Measurements from ENCODE around the gene HDDC2. TPM values are rescaled to one million over a fixed set of nuclear protein-coding genes. Genes with fewer than 3 reads are reported as not detected.

HDDC2 gene
- total RNA-seq, 1 experiment from 2014 or later, result 96.8 TPM

DNA sequence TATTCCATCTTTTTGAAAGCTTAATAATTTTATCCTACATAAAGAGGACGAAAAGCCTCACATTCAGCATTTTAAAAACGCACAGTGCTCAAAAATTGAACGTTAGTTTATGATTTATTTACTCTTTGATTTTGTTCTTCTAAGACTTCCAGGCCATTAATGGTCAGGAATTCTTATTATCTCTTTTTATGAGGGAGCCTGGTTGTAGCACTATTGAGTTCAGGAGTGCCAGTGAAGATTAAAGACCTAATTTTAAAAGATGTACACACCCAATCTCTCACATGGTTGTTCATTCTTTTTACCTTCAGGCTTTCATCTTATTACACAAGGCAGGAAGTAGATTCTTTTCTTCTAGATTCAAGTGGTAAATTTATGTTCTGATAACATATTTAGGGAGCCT is 68.6 kb downstream of the HDDC2 start:
- POLR2A ChIA-PET (ENCODE audit: unreplicated experiment), result no interaction called here
- no peaks in the 10 kb centered on the region for H3K27me3 ChIP-seq (ENCODE audit: low read length)
- H3K27ac ChIP-seq (ENCODE audit: low read length), result no peak overlapping the region
- no peaks in the 10 kb centered on the region for H3K4me1 ChIP-seq (ENCODE audit: insufficient read depth, low read length)
- TF ChIP-seq, protein P1, sequence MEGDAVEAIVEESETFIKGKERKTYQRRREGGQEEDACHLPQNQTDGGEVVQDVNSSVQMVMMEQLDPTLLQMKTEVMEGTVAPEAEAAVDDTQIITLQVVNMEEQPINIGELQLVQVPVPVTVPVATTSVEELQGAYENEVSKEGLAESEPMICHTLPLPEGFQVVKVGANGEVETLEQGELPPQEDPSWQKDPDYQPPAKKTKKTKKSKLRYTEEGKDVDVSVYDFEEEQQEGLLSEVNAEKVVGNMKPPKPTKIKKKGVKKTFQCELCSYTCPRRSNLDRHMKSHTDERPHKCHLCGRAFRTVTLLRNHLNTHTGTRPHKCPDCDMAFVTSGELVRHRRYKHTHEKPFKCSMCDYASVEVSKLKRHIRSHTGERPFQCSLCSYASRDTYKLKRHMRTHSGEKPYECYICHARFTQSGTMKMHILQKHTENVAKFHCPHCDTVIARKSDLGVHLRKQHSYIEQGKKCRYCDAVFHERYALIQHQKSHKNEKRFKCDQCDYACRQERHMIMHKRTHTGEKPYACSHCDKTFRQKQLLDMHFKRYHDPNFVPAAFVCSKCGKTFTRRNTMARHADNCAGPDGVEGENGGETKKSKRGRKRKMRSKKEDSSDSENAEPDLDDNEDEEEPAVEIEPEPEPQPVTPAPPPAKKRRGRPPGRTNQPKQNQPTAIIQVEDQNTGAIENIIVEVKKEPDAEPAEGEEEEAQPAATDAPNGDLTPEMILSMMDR (conservative IDR thresholded peaks at IDR 0.05; ENCODE audit: low read depth, low read length), result no peak
- no peak for TF ChIP-seq EZH2phosphoT487 (IDR thresholded peaks at IDR 0.05; ENCODE audit: borderline replicate concordance, low read length)
- no peak for TF ChIP-seq EZH2 (IDR thresholded peaks at IDR 0.05; ENCODE audit: low read length, unreplicated experiment)
- H3K9me2 ChIP-seq (replicated peaks; ENCODE audit: low read length), result no peaks in the 10 kb centered on the region
- H3K36me3 ChIP-seq (ENCODE audit: low read depth, low read length), result no peaks in the 10 kb centered on the region
- no peak overlapping the region for H2AFZ ChIP-seq (ENCODE audit: low read length)
- H3F3A ChIP-seq (ENCODE audit: low read length, unreplicated experiment), result no peaks in the 10 kb centered on the region
- DNase-seq, result no peak
- no peak overlapping the region for H3K9ac ChIP-seq (ENCODE audit: low read length)
- no TSS peak for BruUV-seq (replicated peaks)
- CTCF ChIA-PET, result no interaction called here
- no peak overlapping the region for H3K4me2 ChIP-seq (ENCODE audit: low read length)
- intact Hi-C loops (cut with micrococcal nuclease), result no loop called here
- ATAC-seq, result no peak
- H3K79me2 ChIP-seq (ENCODE audit: low read length), result no peaks in the 10 kb centered on the region
- H3K4me3 ChIP-seq (ENCODE audit: low read length), result no peak overlapping the region
- H4K20me1 ChIP-seq (ENCODE audit: low read length), result no peaks in the 10 kb centered on the region
- no peaks in the 10 kb centered on the region for H3K9me3 ChIP-seq (ENCODE audit: low read length)

DNA sequence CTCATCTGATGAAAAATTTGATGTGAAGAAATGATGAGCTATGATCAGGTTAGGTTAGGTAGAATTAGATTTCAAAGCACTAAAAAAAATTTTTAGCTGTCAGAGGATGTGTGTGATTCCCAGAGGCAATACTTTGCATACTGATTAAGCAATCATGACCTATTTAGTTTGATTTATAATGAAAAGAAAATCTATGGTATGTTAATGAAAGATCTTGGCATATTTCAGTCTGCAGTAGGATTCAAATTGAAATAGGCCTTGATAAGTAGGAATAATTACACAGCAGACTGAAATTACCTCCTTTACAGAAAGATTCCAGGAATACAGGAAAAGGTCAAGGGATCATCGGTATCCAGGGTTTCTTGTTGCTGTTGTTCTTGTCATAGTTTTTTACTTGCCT is 69.3 kb downstream of the HDDC2 start:
- no peaks in the 10 kb centered on the region for H3K9me3 ChIP-seq (ENCODE audit: low read length)
- H3K9me2 ChIP-seq (replicated peaks; ENCODE audit: low read length), result no peaks in the 10 kb centered on the region
- H3K4me3 ChIP-seq (ENCODE audit: low read length), result no peak overlapping the region
- no peaks in the 10 kb centered on the region for H3K79me2 ChIP-seq (ENCODE audit: low read length)
- ChIA-PET CTCF (no interaction called here), POLR2A (ENCODE audit: unreplicated experiment) (no interaction called here)
- H3K4me1 ChIP-seq (ENCODE audit: insufficient read depth, low read length), result no peaks in the 10 kb centered on the region
- no TSS peak for BruUV-seq (replicated peaks)
- no peak overlapping the region for H3K4me2 ChIP-seq (ENCODE audit: low read length)
- H3K27ac ChIP-seq (ENCODE audit: low read length), result no peak overlapping the region
- no peaks in the 10 kb centered on the region for H4K20me1 ChIP-seq (ENCODE audit: low read length)
- intact Hi-C loops (cut with micrococcal nuclease), result no loop called here
- no peak overlapping the region for H2AFZ ChIP-seq (ENCODE audit: low read length)
- no peak for DNase-seq
- no peak for TF ChIP-seq EZH2 (IDR thresholded peaks at IDR 0.05; ENCODE audit: low read length, unreplicated experiment)
- TF ChIP-seq, protein P1 (conservative IDR thresholded peaks at IDR 0.05; ENCODE audit: low read depth, low read length), result no peak
- TF ChIP-seq EZH2phosphoT487 (IDR thresholded peaks at IDR 0.05; ENCODE audit: borderline replicate concordance, low read length), result no peak
- H3K36me3 ChIP-seq (ENCODE audit: low read depth, low read length), result no peaks in the 10 kb centered on the region
- H3F3A ChIP-seq (ENCODE audit: low read length, unreplicated experiment), result no peaks in the 10 kb centered on the region
- H3K27me3 ChIP-seq (ENCODE audit: low read length), result no peaks in the 10 kb centered on the region
- no peak overlapping the region for H3K9ac ChIP-seq (ENCODE audit: low read length)
- no peak for ATAC-seq

DNA sequence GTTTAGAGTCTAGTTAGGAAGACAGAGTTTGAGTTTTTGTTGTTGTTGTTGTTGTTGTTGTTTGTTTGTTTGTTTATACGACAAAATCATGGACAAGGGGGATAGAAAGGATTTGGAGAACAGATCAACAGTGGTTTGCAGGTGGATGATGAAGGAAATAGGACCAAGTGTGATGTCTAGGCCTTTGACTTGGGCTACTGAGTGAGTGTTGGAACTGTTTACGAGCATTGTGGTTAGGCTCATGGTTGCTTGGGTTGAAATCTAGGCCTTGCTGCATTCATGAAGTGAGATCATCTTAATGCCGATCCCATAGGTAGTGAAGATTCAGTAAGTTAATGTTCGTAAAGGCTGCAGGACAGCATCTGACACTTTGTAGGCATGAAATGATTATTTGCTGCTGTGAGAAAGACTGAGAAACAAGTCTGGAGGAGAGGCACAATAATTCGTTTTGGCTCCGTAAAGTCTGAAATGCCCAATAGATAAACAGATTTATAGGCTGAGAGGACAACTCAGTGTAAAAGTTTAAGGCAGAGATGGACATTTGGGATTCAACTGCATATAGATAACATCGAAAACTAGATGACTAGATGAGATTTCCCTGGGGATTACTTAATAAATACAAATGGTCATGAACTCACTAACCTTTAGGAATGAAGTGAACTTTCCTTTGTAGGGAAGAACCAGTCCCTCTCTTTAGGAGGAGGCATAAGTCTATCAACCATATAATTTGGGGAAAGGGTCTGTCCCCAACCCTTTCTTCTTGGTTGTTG is 70.0 kb downstream of the HDDC2 start:
- H3K9me3 ChIP-seq (ENCODE audit: low read length), result no peaks in the 10 kb centered on the region
- H3K4me1 ChIP-seq (ENCODE audit: insufficient read depth, low read length), result no peaks in the 10 kb centered on the region
- H3K4me2 ChIP-seq (ENCODE audit: low read length), result no peak overlapping the region
- no peaks in the 10 kb centered on the region for H3K27me3 ChIP-seq (ENCODE audit: low read length)
- POLR2A ChIA-PET (ENCODE audit: unreplicated experiment), result no interaction called here
- H3K79me2 ChIP-seq (ENCODE audit: low read length), result no peaks in the 10 kb centered on the region
- intact Hi-C loops (cut with micrococcal nuclease), result no loop called here
- H3K4me3 ChIP-seq (ENCODE audit: low read length), result no peak overlapping the region
- TF ChIP-seq, protein P1 (conservative IDR thresholded peaks at IDR 0.05; ENCODE audit: low read depth, low read length), result no peak
- TF ChIP-seq EZH2phosphoT487 (IDR thresholded peaks at IDR 0.05; ENCODE audit: borderline replicate concordance, low read length), result no peak
- TF ChIP-seq EZH2 (IDR thresholded peaks at IDR 0.05; ENCODE audit: low read length, unreplicated experiment), result no peak
- H3K9me2 ChIP-seq (replicated peaks; ENCODE audit: low read length), result no peaks in the 10 kb centered on the region
- ATAC-seq, result no peak
- no TSS peak for BruUV-seq (replicated peaks)
- CTCF ChIA-PET, result no interaction called here
- H3F3A ChIP-seq (ENCODE audit: low read length, unreplicated experiment), result no peaks in the 10 kb centered on the region
- no peak for DNase-seq
- H4K20me1 ChIP-seq (ENCODE audit: low read length), result no peaks in the 10 kb centered on the region
- H3K36me3 ChIP-seq (ENCODE audit: low read depth, low read length), result no peaks in the 10 kb centered on the region
- no peak overlapping the region for H2AFZ ChIP-seq (ENCODE audit: low read length)
- H3K27ac ChIP-seq (ENCODE audit: low read length), result no peak overlapping the region
- H3K9ac ChIP-seq (ENCODE audit: low read length), result no peak overlapping the region
